ENCODE data around the gene KY. TPM values are rescaled to one million over a fixed set of nuclear protein-coding genes. Genes with fewer than 3 reads are reported as not detected.

Gene KY
- polyA plus RNA-seq, 3 donors: 0.03 to 0.09 TPM; not detected in 1

GRCh38 chr3:134602440-134602814, 48.4 kb downstream of the KY start:
- 94% methylated on average over 6 of the region's 6 CpGs for WGBS (ENCODE audit: insufficient coverage)
- TF ChIP-seq, protein P1, sequence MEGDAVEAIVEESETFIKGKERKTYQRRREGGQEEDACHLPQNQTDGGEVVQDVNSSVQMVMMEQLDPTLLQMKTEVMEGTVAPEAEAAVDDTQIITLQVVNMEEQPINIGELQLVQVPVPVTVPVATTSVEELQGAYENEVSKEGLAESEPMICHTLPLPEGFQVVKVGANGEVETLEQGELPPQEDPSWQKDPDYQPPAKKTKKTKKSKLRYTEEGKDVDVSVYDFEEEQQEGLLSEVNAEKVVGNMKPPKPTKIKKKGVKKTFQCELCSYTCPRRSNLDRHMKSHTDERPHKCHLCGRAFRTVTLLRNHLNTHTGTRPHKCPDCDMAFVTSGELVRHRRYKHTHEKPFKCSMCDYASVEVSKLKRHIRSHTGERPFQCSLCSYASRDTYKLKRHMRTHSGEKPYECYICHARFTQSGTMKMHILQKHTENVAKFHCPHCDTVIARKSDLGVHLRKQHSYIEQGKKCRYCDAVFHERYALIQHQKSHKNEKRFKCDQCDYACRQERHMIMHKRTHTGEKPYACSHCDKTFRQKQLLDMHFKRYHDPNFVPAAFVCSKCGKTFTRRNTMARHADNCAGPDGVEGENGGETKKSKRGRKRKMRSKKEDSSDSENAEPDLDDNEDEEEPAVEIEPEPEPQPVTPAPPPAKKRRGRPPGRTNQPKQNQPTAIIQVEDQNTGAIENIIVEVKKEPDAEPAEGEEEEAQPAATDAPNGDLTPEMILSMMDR (IDR thresholded peaks at IDR 0.05): no peak
- H3K36me3 Mint-ChIP-seq: no peaks in the 10 kb centered on the region

DNA sequence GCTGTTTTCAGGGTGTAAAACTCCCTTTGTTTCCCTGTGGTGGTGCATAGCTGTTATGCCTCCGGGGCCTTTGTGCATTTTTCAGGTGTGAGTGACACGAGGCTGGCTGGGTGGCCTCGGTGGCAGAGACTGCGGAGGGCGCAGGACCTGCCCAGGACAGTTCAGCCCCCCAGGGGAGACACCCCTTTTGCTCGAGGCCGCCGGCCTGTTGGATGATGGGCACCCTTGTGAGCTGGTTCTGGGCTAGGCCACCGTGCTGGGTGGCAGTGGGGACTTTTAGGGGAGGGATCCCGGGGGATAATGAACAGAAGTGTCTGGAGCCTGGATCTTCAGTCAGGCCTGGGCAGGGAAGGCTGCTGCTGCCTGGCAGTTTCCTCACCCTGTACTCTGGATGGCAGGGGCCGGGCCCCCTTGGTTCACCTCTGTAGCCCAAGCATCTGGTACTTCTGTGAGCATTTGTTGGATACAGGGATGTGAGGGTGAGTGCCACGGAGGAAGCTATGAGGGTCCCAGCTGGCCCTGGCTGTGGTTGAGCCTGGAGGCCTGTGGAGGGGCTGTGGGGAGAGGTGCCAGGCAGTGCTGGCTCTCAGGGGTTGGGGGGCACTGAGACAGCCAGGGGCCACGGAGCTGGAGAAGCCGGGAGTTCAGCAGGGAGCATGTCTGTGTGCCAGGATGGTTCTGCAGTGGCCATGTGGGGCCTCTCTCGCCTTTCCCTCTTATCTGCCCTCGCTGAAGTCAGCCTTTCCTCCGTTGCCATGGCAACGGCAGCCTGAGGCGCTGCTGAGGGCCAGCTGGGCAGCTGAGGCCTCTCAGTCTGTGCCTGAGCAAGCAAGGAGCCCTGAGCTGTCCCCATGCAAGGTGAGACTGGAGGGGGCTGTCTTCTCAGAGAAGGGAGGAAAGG, 49.0 kb downstream of the KY start:
- Histone ChIP-seq H4K20me1 (ENCODE audit: insufficient read depth, low read length) (no peaks in the 10 kb centered on the region), H3K27me3 (ENCODE audit: control insufficient read depth in 2 of 2, insufficient read depth in 2 of 2, low read length in 2 of 2) (no peaks in the 10 kb centered on the region), H2AFZ (ENCODE audit: insufficient read depth, low read depth, low read length, poor library complexity, severe bottlenecking) (no peak overlapping the region), H3K79me2 (ENCODE audit: insufficient read depth, low read length) (no peaks in the 10 kb centered on the region), H3K4me1 (ENCODE audit: control insufficient read depth in 1 of 2, insufficient read depth in 2 of 2, low read length in 2 of 2) (peaks cover 49 to 57% of the 10 kb centered on the region in 2 donors), H3K36me3 (replicated peaks in 1 of 2; ENCODE audit: control insufficient read depth in 1 of 2, insufficient read depth in 2 of 2, low read length in 2 of 2) (no peaks in the 10 kb centered on the region), H3K9me3 (replicated peaks in 1 of 2; ENCODE audit: control insufficient read depth in 1 of 2, insufficient read depth in 1 of 2, low read length in 2 of 2) (no peaks in the 10 kb centered on the region), H3K9ac (ENCODE audit: insufficient read depth, low read length, poor library complexity, severe bottlenecking) (no peak overlapping the region), H3K27ac (ENCODE audit: low read depth in 1 of 2, low read length in 2 of 2) (no peak overlapping the region), H3K4me3 (replicated peaks in 1 of 3; ENCODE audit: low read depth in 2 of 3, low read length in 3 of 3) (no peak overlapping the region), H3K4me2 (replicated peaks; ENCODE audit: extremely low read depth, low read length, poor library complexity, severe bottlenecking) (no peak overlapping the region)
- TF ChIP-seq, protein P1 (IDR thresholded peaks at IDR 0.05): no peak
- peaks cover 0 to 3% (median 1%) of the 10 kb centered on the region in 3 donors for H3K27me3 Mint-ChIP-seq (ENCODE audit: low read depth in 3 of 3)
- H3K27ac Mint-ChIP-seq: no peak overlapping the region
- no peak overlapping the region for H3K4me3 Mint-ChIP-seq
- H3K36me3 Mint-ChIP-seq: peaks cover 0 to 2% of the 10 kb centered on the region in 2 donors
- DNase-seq: no peak
- intact Hi-C loops (cut with micrococcal nuclease): loop anchor here (5.0 to 10.0 kb wide), 2 partner anchors 41 to 1293 kb away; no protein-coding TSS in a partner anchor
- H3K4me1 Mint-ChIP-seq: peaks cover 65% of the 10 kb centered on the region
- H3K9me3 Mint-ChIP-seq: peaks cover 0 to 2% (median 0%) of the 10 kb centered on the region in 7 donors
- 88% methylated on average over 19 of the region's 19 CpGs for WGBS (ENCODE audit: insufficient coverage)

More at GRCh38 chr3:134602440-134602814, 48.4 kb downstream of the KY start:
- no peaks in the 10 kb centered on the region for H3K27me3 ChIP-seq (ENCODE audit: control insufficient read depth in 2 of 2, insufficient read depth in 2 of 2, low read length in 2 of 2)
- no peaks in the 10 kb centered on the region for H3K36me3 ChIP-seq (replicated peaks in 1 of 2; ENCODE audit: control insufficient read depth in 1 of 2, insufficient read depth in 2 of 2, low read length in 2 of 2)
- no peaks in the 10 kb centered on the region for H3K79me2 ChIP-seq (ENCODE audit: insufficient read depth, low read length)
- no peak for DNase-seq
- Mint-ChIP-seq H3K4me1 (peaks cover 65% of the 10 kb centered on the region), H3K9me3 (peaks cover 0 to 2% (median 0%) of the 10 kb centered on the region in 7 donors), H3K27ac (no peak overlapping the region), H3K27me3 (ENCODE audit: low read depth in 3 of 3) (peaks cover 0 to 3% (median 1%) of the 10 kb centered on the region in 3 donors), H3K4me3 (no peak overlapping the region)
- no peak overlapping the region for H3K4me3 ChIP-seq (replicated peaks in 1 of 3; ENCODE audit: low read depth in 2 of 3, low read length in 3 of 3)
- H2AFZ ChIP-seq (ENCODE audit: insufficient read depth, low read depth, low read length, poor library complexity, severe bottlenecking): no peak overlapping the region
- intact Hi-C loops (cut with micrococcal nuclease): loop anchor here (5.0 to 10.0 kb wide), 2 partner anchors 40 to 1292 kb away; no protein-coding TSS in a partner anchor
- H3K9ac ChIP-seq (ENCODE audit: insufficient read depth, low read length, poor library complexity, severe bottlenecking): no peak overlapping the region
- H3K27ac ChIP-seq (ENCODE audit: low read depth in 1 of 2, low read length in 2 of 2): no peak overlapping the region
- no peaks in the 10 kb centered on the region for H4K20me1 ChIP-seq (ENCODE audit: insufficient read depth, low read length)
- H3K4me2 ChIP-seq (replicated peaks; ENCODE audit: extremely low read depth, low read length, poor library complexity, severe bottlenecking): no peak overlapping the region
- H3K4me1 ChIP-seq (ENCODE audit: control insufficient read depth in 1 of 2, insufficient read depth in 2 of 2, low read length in 2 of 2): peaks cover 52 to 58% of the 10 kb centered on the region in 2 donors
- no peaks in the 10 kb centered on the region for H3K9me3 ChIP-seq (replicated peaks in 1 of 2; ENCODE audit: control insufficient read depth in 1 of 2, insufficient read depth in 1 of 2, low read length in 2 of 2)

Data from CD14-positive monocyte (primary cell).